Endodermal cell (in vitro differentiated cells): Measurements from ENCODE around the gene DUOXA2. TPM values are rescaled to one million over a fixed set of nuclear protein-coding genes. Genes with fewer than 3 reads are reported as not detected.

ENCODE experiments used
- DNase-seq: peaks from one replicate; pipeline ENCODE4 v3.0.0-alpha.2; 2017
- H3K27ac ChIP-seq: 2 replicates; pipeline ENCODE4 v1.5.1; 2013; ENCODE audit warnings: mild to moderate bottlenecking, low read depth, low read length, moderate library complexity
- H3K27me3 ChIP-seq: 2 replicates; pipeline ENCODE4 v1.6.1; 2013; ENCODE audit warnings: mild to moderate bottlenecking, low read length, moderate library complexity; ENCODE audit not compliant: insufficient read depth, control insufficient read depth, poor library complexity, severe bottlenecking
- H3K36me3 ChIP-seq: 2 replicates; pipeline ENCODE4 v1.7.0; 2013; ENCODE audit warnings: mild to moderate bottlenecking, low read length, moderate library complexity; ENCODE audit not compliant: control insufficient read depth, insufficient read depth
- H3K4me1 ChIP-seq: one replicate; pipeline ENCODE4 v1.7.0; 2013; ENCODE audit warnings: low read length; ENCODE audit not compliant: control insufficient read depth, insufficient read depth
- H3K4me3 ChIP-seq: 2 replicates; pipeline ENCODE4 v1.5.1; 2013; ENCODE audit warnings: mild to moderate bottlenecking, low read length, moderate library complexity
- H3K9ac ChIP-seq: 2 replicates; pipeline ENCODE4 v1.6.1; 2013; ENCODE audit warnings: mild to moderate bottlenecking, low read length, moderate library complexity; ENCODE audit not compliant: poor library complexity, severe bottlenecking; ENCODE audit errors: extremely low read depth
- H3K9me3 ChIP-seq: 2 replicates; pipeline ENCODE4 v1.6.1; 2013; ENCODE audit warnings: mild to moderate bottlenecking, low read length, moderate library complexity; ENCODE audit not compliant: control insufficient read depth
- H3K27ac Mint-ChIP-seq: 2 replicates; pipeline ENCODE4 v1.8.0; 2020; ENCODE audit warnings: mixed read lengths
- H3K27me3 Mint-ChIP-seq: 2 replicates; pipeline ENCODE4 v1.8.0; 2021; ENCODE audit warnings: mild to moderate bottlenecking, mixed read lengths; ENCODE audit not compliant: insufficient read depth
- H3K36me3 Mint-ChIP-seq: 2 replicates; pipeline ENCODE4 v1.8.0; 2020; ENCODE audit warnings: low read depth, mixed read lengths
- H3K4me1 Mint-ChIP-seq: 2 replicates; pipeline ENCODE4 v1.8.0; 2020; ENCODE audit warnings: mixed read lengths
- H3K4me3 Mint-ChIP-seq: 2 replicates; pipeline ENCODE4 v1.8.0; 2020; ENCODE audit warnings: mild to moderate bottlenecking, moderate library complexity, mixed read lengths
- H3K9me3 Mint-ChIP-seq: 2 replicates; pipeline ENCODE4 v1.8.0; 2020; ENCODE audit warnings: mild to moderate bottlenecking, mixed read lengths
- WGBS, 2 experiments: methylation state at CpG; one replicate each; pipeline versions ENCODE4 v1.1.5 to v1.1.7; 2013; ENCODE audit warnings: missing lambda C conversion rate in 2 of 2, mixed read lengths in 1 of 2; ENCODE audit not compliant: insufficient coverage in 1 of 2, insufficient read length in 1 of 2; 5-methylcytosine and 5-hydroxymethylcytosine counted together
- total RNA-seq, 2 donors: library from RNA; stranded (reverse); fragmentation: NEBNext Ultra II Directional in 1 of 2; extraction: Animal tissue kit (Norgen Biotek cat#: 25700) in 1 of 2; gene quantifications; 2 replicates in 1 of 2; 3 replicates in 1 of 2; pipeline ENCODE4 v1.2.1, GENCODE V29; 2021
- TF ChIP-seq, protein P1 (sequence below): fragments of 200-600 bp; sonication (generic); conservative IDR thresholded peaks from 2 replicates; pipeline ENCODE4 v1.5.0; 2021; ENCODE audit warnings: antibody characterized with exemption, mild to moderate bottlenecking

DUOXA2 gene
- total RNA-seq, 2 donors from 2014 or later: not detected

DNA sequence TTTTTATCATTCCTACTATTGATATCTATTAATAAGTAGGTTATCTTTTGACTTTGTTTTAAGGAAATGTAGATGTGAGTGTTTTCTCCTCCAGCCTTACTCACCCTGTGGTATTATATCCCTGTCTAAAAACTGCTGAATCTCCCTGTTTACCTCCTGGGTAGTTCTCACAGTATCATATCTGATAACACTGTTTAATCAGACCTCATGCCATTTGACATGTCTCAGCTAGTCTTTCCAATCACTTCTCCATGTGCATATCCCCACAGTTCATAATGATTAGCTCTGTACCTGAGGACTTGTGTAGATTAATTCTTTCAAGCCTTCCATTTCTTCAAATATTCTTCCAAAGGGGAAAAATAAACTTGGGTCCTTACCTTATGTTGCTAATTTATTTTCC lies 30.9 kb upstream of the DUOXA2 start:
- Histone ChIP-seq H3K9ac (no peak overlapping the region), H3K36me3 (no peaks in the 10 kb centered on the region), H3K9me3 (no peaks in the 10 kb centered on the region), H3K4me3 (no peak overlapping the region), H3K27ac (no peak overlapping the region), H3K4me1 (no peaks in the 10 kb centered on the region), H3K27me3 (peaks cover 31% of the 10 kb centered on the region)
- H3K4me3 Mint-ChIP-seq: no peak overlapping the region
- H3K27me3 Mint-ChIP-seq: peaks cover 18% of the 10 kb centered on the region
- H3K9me3 Mint-ChIP-seq: no peaks in the 10 kb centered on the region
- no peak overlapping the region for H3K27ac Mint-ChIP-seq
- TF ChIP-seq, protein P1, sequence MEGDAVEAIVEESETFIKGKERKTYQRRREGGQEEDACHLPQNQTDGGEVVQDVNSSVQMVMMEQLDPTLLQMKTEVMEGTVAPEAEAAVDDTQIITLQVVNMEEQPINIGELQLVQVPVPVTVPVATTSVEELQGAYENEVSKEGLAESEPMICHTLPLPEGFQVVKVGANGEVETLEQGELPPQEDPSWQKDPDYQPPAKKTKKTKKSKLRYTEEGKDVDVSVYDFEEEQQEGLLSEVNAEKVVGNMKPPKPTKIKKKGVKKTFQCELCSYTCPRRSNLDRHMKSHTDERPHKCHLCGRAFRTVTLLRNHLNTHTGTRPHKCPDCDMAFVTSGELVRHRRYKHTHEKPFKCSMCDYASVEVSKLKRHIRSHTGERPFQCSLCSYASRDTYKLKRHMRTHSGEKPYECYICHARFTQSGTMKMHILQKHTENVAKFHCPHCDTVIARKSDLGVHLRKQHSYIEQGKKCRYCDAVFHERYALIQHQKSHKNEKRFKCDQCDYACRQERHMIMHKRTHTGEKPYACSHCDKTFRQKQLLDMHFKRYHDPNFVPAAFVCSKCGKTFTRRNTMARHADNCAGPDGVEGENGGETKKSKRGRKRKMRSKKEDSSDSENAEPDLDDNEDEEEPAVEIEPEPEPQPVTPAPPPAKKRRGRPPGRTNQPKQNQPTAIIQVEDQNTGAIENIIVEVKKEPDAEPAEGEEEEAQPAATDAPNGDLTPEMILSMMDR: no peak
- H3K36me3 Mint-ChIP-seq: no peaks in the 10 kb centered on the region
- no peak for DNase-seq
- peaks cover 4% of the 10 kb centered on the region for H3K4me1 Mint-ChIP-seq

DNA sequence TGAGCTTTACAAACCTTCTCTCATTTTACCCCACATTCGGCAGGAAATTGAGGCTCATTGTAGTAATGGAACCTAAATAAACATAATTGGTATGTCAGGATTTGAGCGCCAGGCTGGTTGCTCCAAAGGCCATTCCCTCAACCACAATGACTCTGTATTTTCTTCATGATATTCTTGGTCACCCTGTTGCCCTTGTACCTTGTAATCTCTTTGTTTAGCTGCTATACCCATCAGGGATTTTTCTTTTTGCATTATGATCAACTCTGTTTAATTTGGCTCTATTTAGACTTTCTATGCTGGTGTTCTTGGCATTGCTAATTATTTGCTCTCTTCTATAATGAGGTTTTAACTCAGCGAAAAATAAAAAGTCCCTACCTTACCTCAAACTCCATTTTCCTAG lies 30.0 kb upstream of the DUOXA2 start:
- H3K4me3 Mint-ChIP-seq: no peak overlapping the region
- peaks cover 26% of the 10 kb centered on the region for H3K27me3 Mint-ChIP-seq
- H3K4me1 Mint-ChIP-seq: peaks cover 10% of the 10 kb centered on the region
- Histone ChIP-seq H3K9ac (no peak overlapping the region), H3K4me1 (peaks cover 5% of the 10 kb centered on the region), H3K9me3 (no peaks in the 10 kb centered on the region), H3K27ac (no peak overlapping the region), H3K4me3 (no peak overlapping the region), H3K36me3 (no peaks in the 10 kb centered on the region), H3K27me3 (peaks cover 39% of the 10 kb centered on the region)
- DNase-seq: no peak
- TF ChIP-seq, protein P1: no peak
- 82 to 85% methylated on average over 3 of the region's 3 CpGs for WGBS, 2 experiments
- no peak overlapping the region for H3K27ac Mint-ChIP-seq
- no peaks in the 10 kb centered on the region for H3K9me3 Mint-ChIP-seq
- H3K36me3 Mint-ChIP-seq: no peaks in the 10 kb centered on the region

DNA sequence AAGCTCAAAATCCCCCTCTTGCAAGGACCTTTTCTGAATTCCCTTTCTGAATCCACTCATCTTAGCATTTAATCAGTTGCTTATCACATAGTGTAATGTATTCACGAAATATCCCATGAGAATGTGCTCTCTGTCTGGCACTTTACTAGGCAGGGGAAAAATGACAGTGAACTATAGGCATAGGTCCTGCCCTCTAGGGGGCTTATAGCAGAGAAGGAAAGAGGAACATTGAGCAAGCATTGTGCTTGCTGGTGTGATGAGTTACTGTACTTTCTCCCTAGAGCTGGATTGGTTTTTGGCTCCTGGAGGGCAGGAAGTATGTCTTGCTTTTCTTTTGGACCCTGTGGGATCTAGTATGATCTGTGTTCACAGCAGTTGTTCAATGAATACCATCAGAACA lies 26.6 kb upstream of the DUOXA2 start:
- H3K4me3 Mint-ChIP-seq: no peak overlapping the region
- Histone ChIP-seq H3K4me1 (peaks cover 8% of the 10 kb centered on the region), H3K4me3 (no peak overlapping the region), H3K9me3 (no peaks in the 10 kb centered on the region), H3K27me3 (peaks cover 69% of the 10 kb centered on the region), H3K9ac (no peak overlapping the region), H3K27ac (no peak overlapping the region), H3K36me3 (no peaks in the 10 kb centered on the region)
- TF ChIP-seq, protein P1: peak; percentile 55
- no peak overlapping the region for H3K27ac Mint-ChIP-seq
- H3K27me3 Mint-ChIP-seq: peaks cover 49% of the 10 kb centered on the region
- peaks cover 13% of the 10 kb centered on the region for H3K4me1 Mint-ChIP-seq
- no peak for DNase-seq
- H3K36me3 Mint-ChIP-seq: no peaks in the 10 kb centered on the region
- 89% methylated on average over 1 of the region's 1 CpG; no CpG with 5 or more reads in 1 of the 2 experiments for WGBS, 2 experiments
- no peaks in the 10 kb centered on the region for H3K9me3 Mint-ChIP-seq
